ENCODE measurements around the gene MIER2.

Gene MIER2

GRCh38 chr19:355134-355533 is 10.5 kb upstream of the MIER2 start:
- TF ChIP-seq CTCF (IDR thresholded peaks at IDR 0.05; ENCODE audit: low read depth, low read length), result no peak
- Histone ChIP-seq H3K27ac (no peak overlapping the region), H3K9me3 (ENCODE audit: severe bottlenecking) (peaks cover 10% of the 10 kb centered on the region), H3K4me3 (ENCODE audit: low read depth, low read length) (no peak overlapping the region), H3K36me3 (no peaks in the 10 kb centered on the region), H3K27me3 (ENCODE audit: insufficient read depth, low read depth, severe bottlenecking) (no peaks in the 10 kb centered on the region)
- no peak for DNase-seq

- no peak overlapping the region for H3K4me3 ChIP-seq (ENCODE audit: low read depth, low read length)
- no peaks in the 10 kb centered on the region for H3K27me3 ChIP-seq (ENCODE audit: insufficient read depth, low read depth, severe bottlenecking)
- no peak overlapping the region for H3K27ac ChIP-seq
- DNase-seq, result no peak
- H3K9me3 ChIP-seq (ENCODE audit: severe bottlenecking), result peaks cover 10% of the 10 kb centered on the region
- no peak for TF ChIP-seq CTCF (IDR thresholded peaks at IDR 0.05; ENCODE audit: low read depth, low read length)
- no peaks in the 10 kb centered on the region for H3K36me3 ChIP-seq
Observed at GRCh38 chr19:351976-352625, 7.5 kb upstream of the MIER2 start.

GRCh38 chr19:347946-348861 is 3.6 kb upstream of the MIER2 start:
- peaks cover 8% of the 10 kb centered on the region for H3K9me3 ChIP-seq (ENCODE audit: severe bottlenecking)
- no peaks in the 10 kb centered on the region for H3K27me3 ChIP-seq (ENCODE audit: insufficient read depth, low read depth, severe bottlenecking)
- peaks cover 4% of the 10 kb centered on the region for H3K36me3 ChIP-seq
- no peak for TF ChIP-seq CTCF (IDR thresholded peaks at IDR 0.05; ENCODE audit: low read depth, low read length)
- H3K27ac ChIP-seq, result no peak overlapping the region
- no peak for DNase-seq
- H3K4me3 ChIP-seq (ENCODE audit: low read depth, low read length), result no peak overlapping the region

- peaks cover 8% of the 10 kb centered on the region for H3K9me3 ChIP-seq (ENCODE audit: severe bottlenecking)
- H3K4me3 ChIP-seq (ENCODE audit: low read depth, low read length), result no peak overlapping the region
- no peak for DNase-seq
- peaks cover 27% of the 10 kb centered on the region for H3K36me3 ChIP-seq
- peak overlapping the region; percentile 45; the same call in 1 of the 2 replicates for H3K27ac ChIP-seq
- TF ChIP-seq CTCF (IDR thresholded peaks at IDR 0.05; ENCODE audit: low read depth, low read length), result no peak
- no peaks in the 10 kb centered on the region for H3K27me3 ChIP-seq (ENCODE audit: insufficient read depth, low read depth, severe bottlenecking)
Observed at GRCh38 chr19:345320-345879, 804 bp upstream of the MIER2 start.

GRCh38 chr19:343941-344624 is 513 bp downstream of the MIER2 start:
- DNase-seq, result peak; percentile 25
- Histone ChIP-seq H3K9me3 (ENCODE audit: severe bottlenecking) (peaks cover 8% of the 10 kb centered on the region), H3K36me3 (peaks cover 36% of the 10 kb centered on the region), H3K27ac (peak overlapping the region; percentile 78), H3K4me3 (ENCODE audit: low read depth, low read length) (peak overlapping the region; percentile 65), H3K27me3 (ENCODE audit: insufficient read depth, low read depth, severe bottlenecking) (no peaks in the 10 kb centered on the region)
- TF ChIP-seq CTCF (IDR thresholded peaks at IDR 0.05; ENCODE audit: low read depth, low read length), result no peak

All from WERI-Rb-1 (cell line).